Thoracic aorta (tissue), 2 donors: ENCODE results near the gene TMEM168. TPM values are rescaled to one million over a fixed set of nuclear protein-coding genes. Genes with fewer than 3 reads are reported as not detected.
"Not testable (repeated sequence)": the region's sequence is repeated elsewhere in the genome, so short reads cannot be mapped to it uniquely, and the experiment has no call there.

ENCODE experiments used
- ATAC-seq: fragments of 150-250 bp; one replicate; pipeline ENCODE4 v1.8.0; 2017; ENCODE audit warnings: low read depth; ENCODE audit not compliant: insufficient number of reproducible peaks, low FRiP score
- DNase-seq: peaks from one replicate; pipeline ENCODE4 v3.0.0-alpha.2; 2020; ENCODE audit warnings: low spot score
- H3K27ac ChIP-seq, 2 donors: fragments of 200-600 bp; sonication (generic); 1 replicate in 1 of 2; 2 replicates in 1 of 2; pipeline ENCODE4 v1.5.1; 2016; ENCODE audit warnings: mild to moderate bottlenecking in 2 of 2, moderate library complexity in 2 of 2
- H3K27me3 ChIP-seq: fragments of 200-600 bp; sonication (generic); replicated peaks from 2 replicates; pipeline ENCODE4 v1.6.0; 2016; ENCODE audit warnings: mild to moderate bottlenecking; ENCODE audit not compliant: insufficient read depth
- H3K36me3 ChIP-seq: fragments of 200-600 bp; sonication (generic); one replicate; pipeline ENCODE4 v1.5.1; 2016
- H3K4me1 ChIP-seq, 2 donors: fragments of 200-600 bp; sonication (generic); 1 replicate in 1 of 2; 2 replicates in 1 of 2; pipeline versions ENCODE4 v1.5.1 to v1.6.0; 2016; ENCODE audit warnings: low read depth in 2 of 2, mild to moderate bottlenecking in 1 of 2; ENCODE audit not compliant: control insufficient read depth in 1 of 2
- H3K4me3 ChIP-seq: fragments of 200-600 bp; sonication (generic); 2 replicates; pipeline ENCODE4 v1.5.1; 2016; ENCODE audit warnings: mild to moderate bottlenecking
- H3K9me3 ChIP-seq: fragments of 200-600 bp; sonication (generic); 2 replicates; pipeline ENCODE4 v1.5.1; 2016
- total RNA-seq, 2 donors: library from RNA; depleted of rRNA; stranded (reverse); fragments of >200 nt; gene quantifications; one replicate each; pipeline versions ENCODE4 v1.1.0 to v1.2.3, GENCODE V29; 2016
- TF ChIP-seq, protein P1 (sequence below): fragments of 200-600 bp; sonication (generic); IDR thresholded peaks from one replicate; pipeline ENCODE4 v1.5.1; 2019; ENCODE audit warnings: antibody characterized with exemption

TMEM168 gene
- total RNA-seq, 2 donors from 2014 or later = 31.5 to 34.4 TPM

GRCh38 chr7:112735261-112735660 is 54.9 kb downstream of the TMEM168 start:
- no peak overlapping the region for H3K27ac ChIP-seq
- H3K27me3 ChIP-seq = no peaks in the 10 kb centered on the region
- DNase-seq = no peak
- H3K36me3 ChIP-seq = no peaks in the 10 kb centered on the region
- H3K4me1 ChIP-seq = no peaks in the 10 kb centered on the region
- TF ChIP-seq, protein P1, sequence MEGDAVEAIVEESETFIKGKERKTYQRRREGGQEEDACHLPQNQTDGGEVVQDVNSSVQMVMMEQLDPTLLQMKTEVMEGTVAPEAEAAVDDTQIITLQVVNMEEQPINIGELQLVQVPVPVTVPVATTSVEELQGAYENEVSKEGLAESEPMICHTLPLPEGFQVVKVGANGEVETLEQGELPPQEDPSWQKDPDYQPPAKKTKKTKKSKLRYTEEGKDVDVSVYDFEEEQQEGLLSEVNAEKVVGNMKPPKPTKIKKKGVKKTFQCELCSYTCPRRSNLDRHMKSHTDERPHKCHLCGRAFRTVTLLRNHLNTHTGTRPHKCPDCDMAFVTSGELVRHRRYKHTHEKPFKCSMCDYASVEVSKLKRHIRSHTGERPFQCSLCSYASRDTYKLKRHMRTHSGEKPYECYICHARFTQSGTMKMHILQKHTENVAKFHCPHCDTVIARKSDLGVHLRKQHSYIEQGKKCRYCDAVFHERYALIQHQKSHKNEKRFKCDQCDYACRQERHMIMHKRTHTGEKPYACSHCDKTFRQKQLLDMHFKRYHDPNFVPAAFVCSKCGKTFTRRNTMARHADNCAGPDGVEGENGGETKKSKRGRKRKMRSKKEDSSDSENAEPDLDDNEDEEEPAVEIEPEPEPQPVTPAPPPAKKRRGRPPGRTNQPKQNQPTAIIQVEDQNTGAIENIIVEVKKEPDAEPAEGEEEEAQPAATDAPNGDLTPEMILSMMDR = no peak
- no peak overlapping the region for H3K4me3 ChIP-seq
- no peak for ATAC-seq
- H3K9me3 ChIP-seq = peaks cover 34% of the 10 kb centered on the region

GRCh38 chr7:112731324-112731723 is 58.9 kb downstream of the TMEM168 start:
- not testable (repeated sequence) for H3K4me3 ChIP-seq, H3K27ac ChIP-seq, ATAC-seq, H3K36me3 ChIP-seq, H3K27me3 ChIP-seq, DNase-seq, H3K4me1 ChIP-seq
- peaks cover 41% of the 10 kb centered on the region for H3K9me3 ChIP-seq

GRCh38 chr7:112726076-112726475 is 64.1 kb downstream of the TMEM168 start:
- no peaks in the 10 kb centered on the region for H3K4me1 ChIP-seq
- TF ChIP-seq, protein P1 = no peak
- H3K27me3 ChIP-seq = no peaks in the 10 kb centered on the region
- ATAC-seq = no peak
- peaks cover 11% of the 10 kb centered on the region for H3K9me3 ChIP-seq
- no peak overlapping the region for H3K27ac ChIP-seq
- no peak for DNase-seq
- H3K4me3 ChIP-seq = no peak overlapping the region
- no peaks in the 10 kb centered on the region for H3K36me3 ChIP-seq

GRCh38 chr7:112723416-112723815 is 66.8 kb downstream of the TMEM168 start:
- ATAC-seq (no peak), DNase-seq (no peak)
- no peak overlapping the region for H3K27ac ChIP-seq
- TF ChIP-seq, protein P1 = no peak
- peaks cover 9% of the 10 kb centered on the region for H3K9me3 ChIP-seq
- H3K27me3 ChIP-seq = no peaks in the 10 kb centered on the region
- no peaks in the 10 kb centered on the region for H3K4me1 ChIP-seq
- H3K4me3 ChIP-seq = no peak overlapping the region
- no peaks in the 10 kb centered on the region for H3K36me3 ChIP-seq

DNA sequence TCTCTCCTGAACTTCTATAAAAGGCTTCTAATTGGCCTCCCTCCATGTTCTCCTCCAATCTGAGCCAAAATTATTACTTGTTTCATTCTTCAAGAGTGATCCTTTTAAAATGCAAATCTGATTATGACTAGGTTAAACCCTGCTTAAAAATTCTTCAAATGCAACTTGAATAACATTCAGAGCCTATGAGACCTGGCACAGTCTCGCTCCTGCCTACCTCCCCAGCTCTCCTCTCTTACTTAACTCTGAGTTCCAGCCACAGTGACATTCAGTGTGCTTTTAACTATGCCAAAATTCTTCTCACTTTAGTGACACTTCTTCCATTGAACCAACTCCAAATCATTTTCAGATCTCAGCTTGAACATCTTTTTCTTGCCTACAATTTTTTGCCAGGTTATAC is 68.8 kb downstream of the TMEM168 start:
- no peaks in the 10 kb centered on the region for H3K36me3 ChIP-seq
- H3K4me1 ChIP-seq = no peaks in the 10 kb centered on the region
- ATAC-seq (no peak), DNase-seq (no peak)
- no peaks in the 10 kb centered on the region for H3K9me3 ChIP-seq
- H3K4me3 ChIP-seq = no peak overlapping the region
- no peaks in the 10 kb centered on the region for H3K27me3 ChIP-seq
- TF ChIP-seq, protein P1 = no peak
- H3K27ac ChIP-seq = no peak overlapping the region

- DNase-seq (no peak), ATAC-seq (no peak)
- TF ChIP-seq, protein P1 = no peak
- Histone ChIP-seq H3K4me3 (no peak overlapping the region), H3K4me1 (no peaks in the 10 kb centered on the region), H3K36me3 (no peaks in the 10 kb centered on the region), H3K9me3 (no peaks in the 10 kb centered on the region), H3K27ac (no peak overlapping the region), H3K27me3 (no peaks in the 10 kb centered on the region)
Measured at GRCh38 chr7:112715525-112715924, 74.7 kb downstream of the TMEM168 start.
